Neural progenitor cell (in vitro differentiated cells): ENCODE measurements around the gene PLEKHA6.

ENCODE experiments used
- CTCF ChIP-seq: fragments of 200-600 bp; sonication (generic); IDR thresholded peaks from 2 replicates; pipeline ENCODE4 v1.5.1; 2017; ENCODE audit warnings: antibody characterized with exemption, mild to moderate bottlenecking
- EZH2 ChIP-seq: fragments of 200-600 bp; sonication (generic); IDR thresholded peaks from 2 replicates; pipeline ENCODE4 v1.6.1; 2017; ENCODE audit warnings: antibody characterized with exemption, mild to moderate bottlenecking, moderate library complexity
- EZH2phosphoT487 ChIP-seq: fragments of 200-600 bp; sonication (generic); IDR thresholded peaks from 2 replicates; pipeline ENCODE4 v1.6.1; 2017; ENCODE audit warnings: antibody characterized with exemption

DNA sequence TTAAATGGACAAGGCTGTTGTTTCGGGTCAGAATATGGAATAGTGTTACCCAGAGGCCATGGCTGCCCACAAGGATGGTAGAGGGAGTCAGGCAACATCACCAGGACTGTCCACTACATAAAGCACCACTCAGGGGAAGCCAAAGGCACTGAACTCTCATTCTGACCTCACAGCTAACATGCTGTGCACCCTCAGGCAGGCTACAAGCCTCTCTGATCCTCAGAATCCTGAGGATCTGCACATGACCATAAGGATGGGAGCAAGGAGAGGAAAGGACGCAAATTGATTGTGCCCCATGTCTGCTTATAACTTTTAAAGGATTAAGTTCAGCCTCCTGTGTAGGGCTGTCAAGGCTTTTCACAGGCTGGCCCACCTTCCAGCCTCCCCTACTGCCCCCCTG, 38.7 kb downstream of the PLEKHA6 start:
- no peak for TF ChIP-seq CTCF
- TF ChIP-seq EZH2phosphoT487, result no peak
- TF ChIP-seq EZH2, result no peak
